ENCODE results near the gene DHRS7.
"Not testable (repeated sequence)": the region's sequence is repeated elsewhere in the genome, so short reads cannot be mapped to it uniquely, and the experiment has no call there.

DHRS7 gene

DNA sequence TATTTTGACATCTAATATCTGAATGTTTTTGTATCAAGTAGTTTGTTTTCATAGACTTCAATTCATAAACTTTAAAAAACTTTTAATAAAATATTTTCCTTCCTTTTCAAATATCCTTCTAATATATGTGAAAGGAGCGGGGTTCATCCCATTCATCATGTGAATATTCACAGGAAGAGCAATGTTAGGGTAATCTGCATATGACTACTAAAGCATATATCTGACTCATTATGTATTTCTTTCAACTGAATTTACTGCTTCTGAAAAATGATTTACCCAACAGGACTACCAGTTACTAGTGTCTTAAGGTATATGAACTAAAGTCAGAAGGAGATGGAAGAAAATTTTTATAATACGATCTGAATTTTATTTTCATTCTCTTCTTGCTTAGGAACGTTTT lies 30.5 kb downstream of the DHRS7 start:
- no peak for DNase-seq (ENCODE audit: low read depth)

DNA sequence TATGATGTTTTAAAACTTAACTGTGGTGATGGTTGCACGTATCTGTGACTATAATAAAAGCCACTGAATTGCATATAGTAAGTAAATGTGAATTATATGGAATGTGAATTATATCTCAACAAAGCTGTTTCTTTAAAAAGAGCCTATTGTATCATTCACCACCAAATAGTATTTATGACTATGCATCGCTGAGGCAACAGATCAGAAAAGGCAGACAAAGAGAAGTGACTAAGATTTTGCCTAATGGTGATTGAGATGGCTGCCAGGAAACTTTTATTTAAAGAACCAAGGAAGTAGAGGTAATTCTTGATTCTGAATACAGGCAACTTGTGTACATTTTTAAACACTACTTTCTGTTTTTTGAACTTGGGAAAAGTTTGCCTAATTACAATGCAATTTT lies 31.7 kb downstream of the DHRS7 start:
- peak; percentile 17 for DNase-seq (ENCODE audit: low read depth)

DNA sequence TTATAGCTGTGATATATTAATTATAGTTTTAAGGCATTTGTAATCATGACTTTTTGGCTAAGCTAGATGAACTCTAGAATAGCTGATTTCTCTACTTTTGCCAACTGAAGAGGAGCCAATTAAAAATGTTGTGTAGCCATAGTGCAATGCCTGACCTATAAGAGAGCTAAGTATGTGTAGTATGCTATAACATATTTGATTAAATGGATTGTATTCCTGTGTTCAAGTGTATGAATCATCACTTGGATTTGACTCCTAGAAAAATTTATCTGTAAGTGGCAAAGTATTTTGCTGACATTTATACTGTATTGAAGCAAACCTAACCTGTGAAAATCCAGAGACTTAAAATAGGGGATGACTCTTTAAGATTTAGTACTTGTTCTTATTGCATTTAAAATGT lies 39.3 kb downstream of the DHRS7 start:
- no peak for DNase-seq (ENCODE audit: low read depth)

DNA sequence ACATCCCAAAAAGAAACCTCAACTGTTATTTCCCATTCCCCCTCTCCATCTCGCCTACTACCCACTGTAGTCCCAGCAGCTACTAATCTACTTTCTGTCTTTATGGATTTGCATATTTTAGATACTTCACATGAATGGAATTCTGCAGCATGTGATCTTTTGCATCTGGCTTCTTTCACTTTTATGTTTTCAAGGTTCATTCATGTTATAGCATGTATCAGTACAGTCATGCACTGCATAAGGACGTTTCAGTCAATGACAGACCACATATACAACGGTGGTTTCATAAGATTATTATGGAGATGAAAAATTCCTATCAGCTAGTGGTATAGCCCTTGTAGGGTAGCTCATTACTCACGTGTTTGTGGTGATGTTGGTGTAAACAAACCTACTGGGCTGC lies 49.0 kb downstream of the DHRS7 start:
- no peak for DNase-seq (ENCODE audit: low read depth)

DNA sequence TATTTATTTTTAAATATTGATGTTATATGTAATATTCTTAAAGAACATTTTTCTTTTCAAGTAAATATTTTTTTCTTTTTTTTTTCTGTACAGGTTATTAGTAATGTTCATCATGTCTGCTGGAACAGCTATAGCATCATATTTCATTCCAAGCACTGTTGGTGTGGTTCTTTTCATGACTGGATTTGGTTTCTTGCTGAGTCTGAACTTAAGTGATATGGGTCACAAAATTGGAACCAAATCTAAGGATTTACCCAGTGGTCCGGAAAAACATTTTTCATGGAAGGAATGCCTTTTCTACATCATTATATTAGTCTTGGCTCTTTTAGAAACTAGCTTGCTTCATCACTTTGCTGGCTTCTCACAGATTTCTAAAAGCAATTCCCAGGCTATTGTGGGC lies 50.3 kb downstream of the DHRS7 start:
- DNase-seq (ENCODE audit: low read depth) = no peak

DNA sequence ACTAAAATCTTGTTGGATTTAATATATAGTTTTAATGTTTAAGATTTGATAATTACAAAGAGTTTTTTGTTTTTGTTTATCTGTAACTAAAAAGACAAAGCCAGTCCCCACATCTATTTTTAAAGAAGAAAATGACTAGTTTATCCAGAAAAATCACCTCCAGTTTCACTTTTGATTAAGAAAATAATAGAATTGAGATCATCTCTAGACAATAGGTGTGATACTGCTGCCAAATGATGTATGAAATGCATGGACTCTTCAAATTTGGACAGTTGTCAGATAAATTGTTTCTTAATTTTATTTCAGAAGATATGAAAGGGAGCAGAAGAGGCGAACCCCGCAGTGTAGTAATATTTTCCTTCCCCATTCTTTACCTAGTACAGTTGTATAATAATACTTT lies 53.5 kb downstream of the DHRS7 start:
- no peak for DNase-seq (ENCODE audit: low read depth)

DNA sequence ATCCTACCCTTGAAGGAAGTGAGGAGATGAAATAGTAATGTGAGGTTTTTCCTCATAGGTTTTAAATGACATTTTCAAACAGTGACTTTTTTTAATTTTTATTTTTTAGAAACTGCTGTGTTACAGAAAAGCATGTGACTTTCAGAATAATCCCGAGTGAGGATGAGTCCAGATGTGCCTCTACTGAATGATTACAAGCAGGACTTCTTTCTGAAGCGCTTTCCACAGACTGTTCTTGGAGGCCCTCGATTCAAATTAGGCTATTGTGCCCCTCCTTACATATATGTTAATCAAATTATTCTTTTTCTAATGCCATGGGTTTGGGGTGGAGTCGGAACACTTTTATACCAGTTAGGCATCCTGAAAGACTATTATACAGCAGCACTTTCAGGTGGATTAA lies 57.7 kb downstream of the DHRS7 start:
- DNase-seq (ENCODE audit: low read depth) = no peak

DNA sequence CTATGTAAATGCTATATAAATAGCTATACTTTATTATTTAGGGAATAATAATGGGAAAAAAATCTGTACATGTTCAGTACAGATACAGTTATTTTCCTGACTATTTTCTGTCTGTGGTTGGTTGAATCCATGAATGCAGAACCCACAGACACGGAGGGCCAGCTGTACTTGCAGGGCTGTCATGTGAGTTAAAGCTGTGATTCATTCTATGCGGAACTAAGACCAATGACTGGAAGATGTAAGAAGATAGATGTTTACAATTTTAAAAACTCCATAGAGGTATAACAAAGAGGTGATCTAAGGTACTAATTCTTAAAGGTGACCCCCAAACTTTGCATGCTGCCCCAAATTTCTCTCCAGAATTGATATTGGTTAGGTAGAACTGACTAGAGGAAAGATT lies 58.9 kb downstream of the DHRS7 start:
- no peak for DNase-seq (ENCODE audit: low read depth)

DNA sequence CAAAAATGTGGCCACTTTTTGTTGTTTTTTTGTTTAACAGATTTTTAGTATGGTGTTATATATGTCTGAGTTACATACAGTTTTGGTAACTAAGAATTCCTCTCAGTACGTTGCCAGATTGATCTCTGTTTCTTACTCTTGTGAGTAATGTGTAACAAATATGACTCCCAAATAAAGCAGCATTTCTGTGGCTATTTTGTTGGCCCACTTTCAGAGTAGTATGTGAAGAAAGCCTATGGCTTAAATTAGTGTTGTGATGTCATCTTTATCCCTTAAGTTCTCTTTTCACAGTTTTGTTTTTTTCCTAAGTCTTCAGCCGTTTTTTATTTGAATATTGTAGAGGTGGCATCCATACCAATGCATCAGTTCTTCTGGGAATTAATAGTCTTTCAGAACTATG lies 62.8 kb downstream of the DHRS7 start:
- peak; percentile 76 for DNase-seq (ENCODE audit: low read depth)

DNA sequence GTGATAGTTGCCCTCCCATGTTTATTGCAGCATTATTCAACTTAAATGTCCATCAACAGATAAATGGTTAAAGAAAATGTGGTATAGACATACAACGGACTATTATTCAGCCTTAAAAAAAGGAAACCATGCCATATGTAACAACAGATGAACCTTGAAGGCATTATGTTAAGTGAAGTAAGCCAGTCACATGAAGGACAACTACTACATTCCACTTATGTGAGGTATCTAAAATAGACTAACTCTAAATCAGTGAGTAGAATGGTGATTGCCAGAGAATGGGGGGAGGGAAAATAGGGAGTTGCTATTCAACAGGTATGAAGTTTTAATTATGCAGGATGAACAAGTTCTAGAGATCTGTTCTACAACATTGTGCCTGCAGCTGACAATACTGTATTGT lies 63.4 kb downstream of the DHRS7 start:
- no peak for DNase-seq (ENCODE audit: low read depth)

DNA sequence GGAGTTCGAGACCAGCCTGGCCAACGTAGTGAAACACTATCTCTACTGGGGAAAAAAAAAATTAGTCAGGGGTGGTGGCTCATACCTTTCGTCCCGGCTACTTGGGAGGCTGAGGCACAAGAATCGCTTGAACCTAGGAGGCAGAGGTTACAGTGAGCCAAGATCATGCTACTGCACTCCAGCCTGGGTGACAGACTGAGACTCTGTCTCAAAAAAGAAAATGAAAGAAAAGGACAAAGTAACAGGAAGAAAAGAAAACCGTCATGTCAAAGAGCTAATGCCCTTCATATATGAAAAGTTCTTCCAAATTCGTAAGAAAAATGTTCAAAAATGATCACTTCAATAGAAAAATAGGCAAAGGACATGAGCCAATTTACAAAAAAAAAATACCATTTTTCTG lies 65.3 kb downstream of the DHRS7 start:
- not testable (repeated sequence) for DNase-seq (ENCODE audit: low read depth)

DNA sequence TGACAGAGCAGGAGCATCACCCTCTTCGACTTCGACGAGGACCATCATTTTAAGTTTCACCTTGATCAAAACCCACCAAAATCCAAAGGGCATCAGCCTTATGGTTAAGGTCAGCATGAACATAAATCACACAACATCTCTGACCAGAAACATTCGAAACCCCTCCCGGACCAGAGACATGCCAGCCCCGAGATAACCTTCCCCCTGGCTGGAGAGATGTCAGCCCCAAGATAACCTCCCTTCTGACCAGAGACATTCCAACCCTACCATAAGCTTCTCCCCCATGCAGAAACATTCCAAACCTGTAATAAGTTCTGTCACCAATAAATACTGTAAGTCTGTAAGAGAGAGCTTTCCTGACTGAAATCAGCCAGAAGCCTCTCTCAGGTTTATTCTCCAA lies 67.2 kb downstream of the DHRS7 start:
- no peak for DNase-seq (ENCODE audit: low read depth)

DNA sequence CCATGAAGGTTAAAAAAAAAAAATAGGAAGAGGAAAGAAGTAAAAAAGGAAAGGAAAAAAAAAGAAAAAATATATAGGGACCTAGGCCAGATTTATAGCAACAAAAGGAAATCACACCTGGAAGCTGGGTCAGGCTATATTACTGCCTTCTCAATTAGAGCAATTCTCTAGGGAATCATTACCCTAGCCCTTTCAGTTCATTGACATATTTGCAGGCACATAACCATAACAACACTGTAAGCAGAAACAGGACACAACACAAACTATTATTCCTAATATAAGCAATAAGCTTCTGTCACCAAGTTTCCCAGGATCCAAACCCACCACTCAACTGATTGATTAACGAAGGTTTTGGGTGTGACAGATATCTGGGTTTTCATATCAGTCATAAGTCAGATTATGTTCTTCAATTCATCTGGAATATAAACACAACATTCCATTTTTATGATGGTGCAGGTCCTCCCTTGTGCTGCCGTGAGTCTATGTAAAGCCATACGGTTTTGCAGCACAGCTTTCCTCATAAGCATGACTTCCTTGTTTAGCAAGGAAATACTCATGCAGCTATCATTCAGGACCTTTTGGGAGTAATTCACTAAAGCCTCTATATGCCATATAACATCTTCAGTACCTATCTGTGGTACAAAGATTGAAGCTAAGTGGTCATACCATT lies 69.3 kb downstream of the DHRS7 start:
- DNase-seq (ENCODE audit: low read depth) = no peak

DNA sequence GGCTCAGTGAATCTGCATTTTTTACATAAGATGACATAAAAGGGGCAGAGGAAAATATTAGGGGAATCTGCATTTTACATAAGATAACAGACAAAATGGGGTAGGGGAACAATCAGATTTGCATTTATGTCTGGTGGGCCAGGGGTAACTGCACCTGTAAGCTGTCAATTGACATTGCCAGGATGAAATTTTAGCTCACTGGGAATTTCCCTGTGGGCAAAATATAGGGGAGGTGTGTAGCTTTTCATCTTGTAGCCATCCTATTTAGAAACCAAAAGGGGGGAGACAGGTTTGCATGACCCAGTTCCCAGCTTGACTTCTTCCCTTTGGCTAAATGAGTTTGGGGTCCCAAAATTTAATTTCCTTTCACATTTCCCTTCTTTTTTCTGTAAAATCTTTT lies 70.0 kb downstream of the DHRS7 start:
- no peak for DNase-seq (ENCODE audit: low read depth)

DNA sequence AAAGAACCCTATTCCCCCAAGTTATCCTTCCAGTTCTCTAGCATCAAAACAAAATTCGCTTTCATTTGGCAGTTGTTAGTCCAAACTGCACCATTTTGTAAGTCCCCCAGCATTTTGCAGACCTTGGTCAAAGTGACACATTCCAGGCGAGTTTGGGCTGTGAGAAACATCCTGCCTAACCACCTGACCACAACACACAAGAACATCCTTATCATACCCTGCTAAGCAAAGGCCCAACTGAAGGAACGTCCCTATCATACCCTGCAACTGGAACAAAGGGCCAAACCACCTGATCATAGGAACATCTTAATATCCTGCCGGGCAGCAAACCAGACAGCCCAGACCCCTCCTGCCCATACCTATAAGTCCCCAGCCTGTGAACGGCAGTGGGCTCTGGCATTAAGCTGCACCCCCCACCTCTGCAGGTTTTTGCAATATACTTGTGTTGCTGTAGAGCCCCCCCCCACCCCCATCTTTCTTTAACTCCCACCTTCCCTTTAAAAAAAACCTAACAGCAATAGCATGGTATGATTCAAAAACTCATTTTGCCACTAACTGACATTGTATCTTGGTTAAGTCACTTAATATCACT lies 70.8 kb downstream of the DHRS7 start:
- DNase-seq (ENCODE audit: low read depth) = no peak

All from stromal cell of bone marrow (primary cell).